Measurements from ENCODE around the gene SKAP1. TPM values are rescaled to one million over a fixed set of nuclear protein-coding genes. Genes with fewer than 3 reads are reported as not detected.
A peak's percentile ranks its signal among the peaks of the same experiment; 100 is the strongest.

SKAP1 gene
- total RNA-seq, 1 experiment from 2014 or later = not detected

DNA sequence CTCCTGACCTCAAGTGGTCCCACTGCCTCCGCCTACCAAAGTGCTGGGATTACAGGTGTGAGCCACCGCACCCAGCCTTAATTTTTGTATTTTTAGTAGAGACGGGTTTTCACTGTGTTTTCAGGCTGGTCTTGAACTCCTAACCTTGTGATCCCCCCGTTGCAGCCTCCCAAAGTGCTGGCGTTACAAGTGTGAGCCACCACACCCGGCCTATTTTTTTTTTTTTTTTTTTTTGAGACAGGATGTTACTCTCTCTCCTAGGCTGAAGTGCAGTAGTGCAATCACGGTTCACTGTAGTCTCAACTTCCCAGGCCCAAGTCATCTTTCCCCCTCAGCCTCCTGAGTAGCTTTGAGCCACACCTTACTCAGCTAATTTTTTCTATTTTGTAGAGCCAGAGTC is 325.6 kb downstream of the SKAP1 start:
- Histone ChIP-seq H3K36me3 (replicated peaks; ENCODE audit: control insufficient read depth, insufficient read depth, low read length) (no peaks in the 10 kb centered on the region), H3K4me3 (ENCODE audit: insufficient read depth, low read depth, low read length) (no peak overlapping the region)

DNA sequence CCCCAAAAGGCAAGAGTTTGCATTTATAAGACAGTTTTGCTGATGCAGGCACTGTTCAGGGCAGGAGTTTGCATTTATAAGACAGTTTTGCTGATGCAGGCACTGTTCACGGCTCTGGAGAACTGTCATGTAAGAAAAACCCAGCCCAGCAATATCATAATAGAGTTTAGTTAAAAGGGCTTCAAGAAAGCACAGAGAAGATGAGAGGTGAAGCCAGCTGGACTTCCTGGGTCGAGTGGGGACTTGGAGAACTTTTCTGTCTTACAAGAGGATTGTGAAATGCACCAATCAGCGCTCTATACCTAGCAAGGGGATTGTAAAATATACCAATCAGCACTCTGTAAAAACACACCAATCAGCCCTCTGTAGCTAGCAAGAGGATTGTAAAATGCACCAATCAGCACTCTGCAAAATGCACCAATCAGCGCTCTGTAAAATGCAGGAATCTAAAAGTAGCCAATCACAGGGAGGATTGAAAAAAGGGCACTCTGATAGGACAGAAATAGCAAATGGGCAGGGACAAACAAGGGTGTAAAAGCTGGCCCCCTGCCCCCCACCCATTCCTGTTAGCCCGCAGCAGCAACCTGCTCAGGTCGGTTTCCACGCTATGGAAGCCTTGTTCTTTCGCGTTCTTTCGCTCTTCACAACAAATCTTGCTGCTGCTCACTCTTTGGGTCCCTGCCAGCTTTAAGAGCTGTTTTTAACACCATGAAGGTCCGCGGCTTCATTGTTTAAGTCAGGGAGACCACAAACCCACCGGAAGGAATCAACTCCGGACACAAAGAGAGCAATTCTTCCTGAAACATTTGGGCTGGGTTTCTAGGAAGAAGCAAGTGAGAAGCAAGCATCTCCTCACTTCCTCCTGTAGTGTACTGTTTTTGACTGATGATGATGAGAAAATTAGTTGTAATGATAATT is 327.0 kb downstream of the SKAP1 start:
- H3K36me3 ChIP-seq (replicated peaks; ENCODE audit: control insufficient read depth, insufficient read depth, low read length) = no peaks in the 10 kb centered on the region
- DNase-seq = no peak
- no peaks in the 10 kb centered on the region for H3K27me3 ChIP-seq (ENCODE audit: control insufficient read depth, insufficient read depth, low read length)
- no peak overlapping the region for H3K4me3 ChIP-seq (ENCODE audit: insufficient read depth, low read depth, low read length)

More for the DNA sequence above, 325.6 kb downstream of the SKAP1 start:
- no peak for DNase-seq
- H3K27me3 ChIP-seq (ENCODE audit: control insufficient read depth, insufficient read depth, low read length) = no peaks in the 10 kb centered on the region

DNA sequence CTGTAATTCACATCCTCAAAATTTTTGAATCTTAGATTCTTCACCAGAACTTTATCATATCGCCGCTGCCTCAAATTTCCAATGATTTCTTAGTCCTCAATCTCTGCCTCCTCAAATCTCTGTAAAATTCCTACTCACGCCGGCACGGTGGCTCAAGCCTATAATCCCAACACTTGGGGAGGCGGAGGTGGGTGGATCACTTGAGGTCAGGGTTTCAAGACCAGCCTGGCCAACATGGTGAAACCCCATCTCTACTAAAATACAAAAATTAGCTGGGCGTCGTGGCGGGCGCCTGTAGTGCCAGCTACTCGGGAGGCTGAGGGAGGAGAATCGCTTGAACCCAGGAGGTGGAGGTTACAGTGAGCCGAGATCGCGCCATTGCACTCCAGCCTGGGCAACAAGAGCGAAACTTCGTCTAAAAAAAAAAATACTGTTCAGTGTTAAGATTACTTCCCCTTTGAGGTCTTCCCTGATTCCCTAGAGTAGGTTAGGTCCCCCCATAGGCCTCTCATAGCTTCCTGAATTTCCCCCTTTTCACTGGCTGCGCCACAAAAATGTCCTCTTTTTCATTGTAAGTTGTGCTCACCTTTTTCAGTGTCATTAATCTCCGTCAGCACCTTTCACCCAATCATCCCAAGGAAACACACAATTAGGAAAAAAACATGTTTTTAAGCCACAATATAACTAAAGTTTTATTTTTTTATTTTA is 327.8 kb downstream of the SKAP1 start:
- peak overlapping the region; percentile 92; the same call in 1 of the 2 replicates for H3K4me3 ChIP-seq (ENCODE audit: insufficient read depth, low read depth, low read length)
- no peak for DNase-seq
- no peaks in the 10 kb centered on the region for H3K27me3 ChIP-seq (ENCODE audit: control insufficient read depth, insufficient read depth, low read length)
- no peaks in the 10 kb centered on the region for H3K36me3 ChIP-seq (replicated peaks; ENCODE audit: control insufficient read depth, insufficient read depth, low read length)

DNA sequence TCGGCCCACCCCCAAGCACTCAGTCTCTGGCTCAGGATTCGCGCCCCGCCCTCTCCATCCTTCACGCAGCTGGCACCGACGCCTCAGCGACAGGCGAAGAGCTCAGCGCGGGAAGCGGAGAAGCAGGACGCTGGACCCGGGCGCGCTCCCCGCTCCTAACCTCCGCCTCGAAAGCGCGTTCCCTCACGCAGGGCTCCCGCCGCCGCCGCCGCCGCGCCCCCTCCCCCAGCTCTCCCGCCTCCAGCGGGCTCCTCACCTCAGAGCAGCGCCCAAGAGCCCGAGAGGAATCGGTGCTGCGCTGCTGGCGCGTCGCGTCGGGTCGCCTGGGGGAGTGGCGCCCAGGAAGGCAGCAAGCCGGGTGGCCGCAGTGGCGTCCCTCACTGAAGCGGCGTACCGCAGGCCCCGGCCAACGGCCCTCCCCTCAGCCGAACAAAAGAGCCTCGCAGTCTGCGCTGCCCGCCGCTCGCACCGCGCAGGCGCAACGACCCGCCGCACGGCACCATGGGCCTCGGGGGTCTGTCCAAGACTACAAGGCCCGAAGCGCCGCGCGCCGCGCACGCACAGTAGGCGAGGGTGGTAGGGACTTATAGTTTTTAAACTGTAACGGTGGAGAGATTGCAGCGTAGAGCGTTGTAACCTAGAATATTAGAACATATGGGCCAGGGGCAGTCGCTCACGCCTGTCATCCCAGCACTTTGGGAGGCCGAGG is 328.8 kb downstream of the SKAP1 start, which contains the start of gene CBX1:
TSS of gene CBX1 (minus strand) at position 467 of the 709 bp plus-strand sequence. CDS start 24,474 bp downstream, outside the sequence.
- no peaks in the 10 kb centered on the region for H3K36me3 ChIP-seq (replicated peaks; ENCODE audit: control insufficient read depth, insufficient read depth, low read length)

DNA sequence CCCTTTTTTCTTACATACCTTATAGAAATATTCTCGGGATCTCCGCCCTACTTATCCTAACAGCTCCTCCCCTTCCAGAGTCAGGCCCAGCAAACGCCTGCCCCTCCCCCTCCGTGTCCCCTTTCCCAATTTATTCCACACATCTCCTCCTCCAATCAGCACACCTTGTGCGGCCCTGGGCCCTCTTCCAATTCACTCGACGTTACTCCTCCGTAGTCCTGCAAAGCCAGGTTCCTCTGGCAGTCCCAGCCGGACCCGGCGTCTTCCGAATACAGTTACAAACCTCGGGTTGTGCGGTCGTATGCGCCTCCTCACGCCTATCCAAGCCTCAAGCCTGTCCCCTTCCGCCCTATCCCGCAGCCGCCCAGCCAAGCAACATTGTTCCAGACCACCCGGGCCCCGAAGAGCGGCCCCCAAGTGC is 329.4 kb downstream of the SKAP1 start:
- Histone ChIP-seq H3K4me3 (ENCODE audit: insufficient read depth, low read depth, low read length) (peak overlapping the region; percentile 92), H3K27me3 (ENCODE audit: control insufficient read depth, insufficient read depth, low read length) (no peaks in the 10 kb centered on the region), H3K36me3 (replicated peaks; ENCODE audit: control insufficient read depth, insufficient read depth, low read length) (no peaks in the 10 kb centered on the region)
- peak; percentile 86 for DNase-seq

More for the DNA sequence above, 328.8 kb downstream of the SKAP1 start, which contains the start of gene CBX1:
- Histone ChIP-seq H3K27me3 (ENCODE audit: control insufficient read depth, insufficient read depth, low read length) (no peaks in the 10 kb centered on the region), H3K4me3 (ENCODE audit: insufficient read depth, low read depth, low read length) (peak within 1 kb of the TSS; percentile 92)
- DNase-seq = peak; percentile 97

DNA sequence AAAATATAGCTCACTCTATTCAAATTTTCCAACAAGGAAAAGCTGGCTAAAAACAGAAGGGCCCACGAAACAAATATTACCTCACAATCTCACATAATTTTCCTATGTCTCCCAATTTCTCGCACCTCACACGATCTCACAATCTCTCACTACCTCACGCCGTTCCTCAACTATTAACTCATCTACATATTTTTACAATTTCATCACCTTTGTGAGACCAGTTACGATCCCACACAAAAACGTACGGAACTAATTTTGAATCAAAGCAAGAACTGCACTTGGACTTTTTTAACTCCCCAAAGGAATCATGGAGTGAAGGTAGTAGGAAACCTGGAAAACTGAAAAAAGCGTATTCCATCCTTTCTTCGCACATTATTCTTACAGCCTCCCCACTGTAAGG is 329.9 kb downstream of the SKAP1 start:
- no peak for DNase-seq
- Histone ChIP-seq H3K27me3 (ENCODE audit: control insufficient read depth, insufficient read depth, low read length) (no peaks in the 10 kb centered on the region), H3K4me3 (ENCODE audit: insufficient read depth, low read depth, low read length) (peak overlapping the region; percentile 92), H3K36me3 (replicated peaks; ENCODE audit: control insufficient read depth, insufficient read depth, low read length) (no peaks in the 10 kb centered on the region)

DNA sequence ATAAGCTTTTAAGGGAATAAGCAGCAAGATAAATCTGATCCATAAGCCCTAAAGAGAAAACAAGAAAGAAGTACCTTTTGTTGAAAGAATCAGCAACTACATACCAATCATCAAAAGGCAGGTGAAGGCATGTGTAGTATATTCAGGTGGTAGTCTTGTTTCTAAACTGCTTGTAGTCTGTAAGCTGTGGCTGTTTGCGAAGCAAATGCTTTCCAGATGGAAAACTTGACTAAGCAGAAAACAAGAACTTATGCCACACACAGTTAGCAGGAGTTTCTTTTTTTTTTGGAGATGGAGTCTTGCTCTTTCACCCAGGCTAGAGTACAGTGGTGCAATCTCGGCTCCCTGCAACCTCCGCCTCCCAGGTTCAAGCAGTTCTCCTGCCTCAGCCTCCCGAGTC is 334.4 kb downstream of the SKAP1 start:
- Histone ChIP-seq H3K27me3 (ENCODE audit: control insufficient read depth, insufficient read depth, low read length) (no peaks in the 10 kb centered on the region), H3K36me3 (replicated peaks; ENCODE audit: control insufficient read depth, insufficient read depth, low read length) (no peaks in the 10 kb centered on the region), H3K4me3 (ENCODE audit: insufficient read depth, low read depth, low read length) (no peak overlapping the region)
- no peak for DNase-seq

DNA sequence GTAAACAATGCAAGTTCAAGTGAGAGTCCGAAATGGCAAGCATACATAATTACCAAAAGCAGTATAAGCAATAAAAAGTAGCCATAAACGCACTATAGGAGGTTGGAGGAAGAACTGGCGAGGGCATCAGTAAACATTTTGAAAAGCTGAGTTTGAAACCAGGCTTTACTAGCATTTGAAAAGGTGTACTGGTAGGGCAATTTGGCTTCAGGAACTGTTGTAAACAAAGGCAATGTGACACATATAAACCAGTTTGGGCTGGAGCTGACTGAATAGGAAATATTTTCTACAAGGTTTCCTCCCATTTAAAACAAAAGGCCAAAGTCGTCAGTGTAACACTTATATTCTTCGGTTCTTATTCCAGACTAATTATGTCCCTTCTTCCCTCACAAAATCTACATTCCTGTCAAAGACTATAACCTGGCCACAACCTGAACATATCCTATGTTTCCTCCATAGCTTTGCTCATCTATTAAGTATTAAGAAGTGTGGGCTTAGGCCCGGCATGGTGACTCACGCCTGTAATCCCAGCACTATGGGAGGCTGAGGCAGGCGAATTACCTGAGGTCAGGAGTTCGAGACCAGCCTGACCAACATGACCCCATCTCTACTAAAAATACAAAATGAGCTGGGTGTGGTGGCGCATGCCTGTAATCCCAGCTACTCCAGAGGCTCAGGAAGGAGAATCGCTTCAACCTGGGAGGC is 336.5 kb downstream of the SKAP1 start:
- Histone ChIP-seq H3K36me3 (replicated peaks; ENCODE audit: control insufficient read depth, insufficient read depth, low read length) (no peaks in the 10 kb centered on the region), H3K27me3 (ENCODE audit: control insufficient read depth, insufficient read depth, low read length) (no peaks in the 10 kb centered on the region), H3K4me3 (ENCODE audit: insufficient read depth, low read depth, low read length) (no peak overlapping the region)
- no peak for DNase-seq

DNA sequence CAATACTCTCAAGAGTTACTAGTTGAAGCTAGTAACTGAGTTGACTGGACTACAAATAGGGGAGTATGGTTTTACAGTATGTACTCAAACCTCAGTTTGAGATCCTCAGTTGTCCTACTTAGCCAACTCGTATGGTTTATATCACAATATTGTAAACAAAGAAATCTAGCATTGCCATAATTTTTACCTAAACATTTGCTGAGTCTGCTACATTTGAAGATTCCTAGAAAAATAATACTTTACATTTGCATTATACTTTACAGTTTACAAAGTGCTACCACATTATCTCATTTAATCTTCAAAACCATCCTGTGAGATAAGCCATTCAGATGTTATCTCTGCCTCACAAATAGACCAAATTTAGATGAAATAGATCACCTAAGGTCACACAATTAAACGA is 345.1 kb downstream of the SKAP1 start:
- no peak for DNase-seq

More for the DNA sequence above, 345.1 kb downstream of the SKAP1 start:
- H3K4me3 ChIP-seq (ENCODE audit: insufficient read depth, low read depth, low read length) = no peak overlapping the region
- H3K27me3 ChIP-seq (ENCODE audit: control insufficient read depth, insufficient read depth, low read length) = no peaks in the 10 kb centered on the region
- H3K36me3 ChIP-seq (replicated peaks; ENCODE audit: control insufficient read depth, insufficient read depth, low read length) = no peaks in the 10 kb centered on the region

Other genes with a start within 250 kb of the SKAP1 start
- 4.5 and 6.4 TPM in 2 replicates for gene HOXB1, start 100.8 kb upstream of the SKAP1 start, total RNA-seq (2014; rRNA removed; shearing (Covaris generic))
- 11.8 and 16.1 TPM in 2 replicates for gene HOXB2, start 114.9 kb upstream of the SKAP1 start, total RNA-seq (2014; rRNA removed; shearing (Covaris generic))
- 0.03 TPM in 1 of 2 replicates, not detected in the other for gene HOXB4, start 148.1 kb upstream of the SKAP1 start, total RNA-seq (2014; rRNA removed; shearing (Covaris generic))
- gene HOXB3, start 160.0 kb upstream of the SKAP1 start, total RNA-seq (2014; rRNA removed; shearing (Covaris generic)) = 4.5 and 6.8 TPM in 2 replicates
- not detected in 2 replicates for gene HOXB5, start 163.6 kb upstream of the SKAP1 start, total RNA-seq (2014; rRNA removed; shearing (Covaris generic))
- gene HOXB6, start 174.8 kb upstream of the SKAP1 start, total RNA-seq (2014; rRNA removed; shearing (Covaris generic)) = not detected in 2 replicates
- 0.45 TPM in 1 of 2 replicates, not detected in the other for gene HOXB7, start 180.8 kb upstream of the SKAP1 start, total RNA-seq (2014; rRNA removed; shearing (Covaris generic))
- not detected in 2 replicates for gene HOXB8, start 185.1 kb upstream of the SKAP1 start, total RNA-seq (2014; rRNA removed; shearing (Covaris generic))
- 0.04 TPM in 1 of 2 replicates, not detected in the other for gene HOXB9, start 196.1 kb upstream of the SKAP1 start, total RNA-seq (2014; rRNA removed; shearing (Covaris generic))